H1 (cell line): ENCODE measurements around the gene FAM76B. TPM values are rescaled to one million over a fixed set of nuclear protein-coding genes. Genes with fewer than 3 reads are reported as not detected.

Experiments
- ASH2L ChIP-seq: fragments of 200-600, 300-600 bp; sonication (generic); IDR thresholded peaks from one replicate; pipeline ENCODE4 v1.7.1; 2017; ENCODE audit warnings: low read length
- BACH1 ChIP-seq: IDR thresholded peaks from 2 replicates; pipeline ENCODE4 v1.6.1; 2012; ENCODE audit warnings: low read length, improper control_type of control experiment
- CBX5 ChIP-seq: fragments of 300-800, 300-1000 bp; sonication (generic); IDR thresholded peaks from 2 replicates; pipeline ENCODE4 v1.7.1; 2016; ENCODE audit warnings: antibody characterized with exemption, low read length, low read depth
- CBX8 ChIP-seq: fragments of 300-800, 300-1000 bp; sonication (generic); IDR thresholded peaks from 2 replicates; pipeline ENCODE4 v1.7.1; 2016; ENCODE audit warnings: low read depth, low read length, borderline replicate concordance
- CHD1 ChIP-seq: IDR thresholded peaks from 2 replicates; pipeline ENCODE4 v1.6.1; 2012; ENCODE audit warnings: low read depth, low read length, improper control_type of control experiment
- CHD2 ChIP-seq: IDR thresholded peaks from 2 replicates; pipeline ENCODE4 v1.6.1; 2012; ENCODE audit warnings: low read length, improper control_type of control experiment
- CREB1 ChIP-seq: IDR thresholded peaks from 2 replicates; pipeline ENCODE4 v1.6.1; 2012; ENCODE audit warnings: inconsistent platforms
- JUN ChIP-seq: IDR thresholded peaks from 2 replicates; pipeline ENCODE4 v1.6.1; 2011; ENCODE audit warnings: low read depth, mild to moderate bottlenecking, improper control_type of control experiment, low read length
- JUND ChIP-seq: IDR thresholded peaks from 2 replicates; pipeline ENCODE4 v1.6.1; 2011; ENCODE audit warnings: mild to moderate bottlenecking, improper control_type of control experiment, low read length
- KDM4A ChIP-seq: IDR thresholded peaks from one replicate; pipeline ENCODE4 v1.7.1; 2012; ENCODE audit warnings: low read depth, mild to moderate bottlenecking, moderate library complexity, low read length, inconsistent platforms; ENCODE audit not compliant: severe bottlenecking
- KDM5A ChIP-seq: fragments of 200-600 bp; IDR thresholded peaks from 2 replicates; pipeline ENCODE4 v1.7.1; 2012; ENCODE audit warnings: mild to moderate bottlenecking, low read length, inconsistent platforms, mixed read lengths
- NANOG ChIP-seq: IDR thresholded peaks from 2 replicates; pipeline ENCODE4 v1.6.1; 2011; ENCODE audit warnings: low read length, low read depth, mild to moderate bottlenecking, inconsistent platforms; ENCODE audit not compliant: insufficient read depth, poor library complexity, severe bottlenecking
- POLR2AphosphoS5 ChIP-seq: IDR thresholded peaks from 2 replicates; pipeline ENCODE4 v1.6.1; 2011; ENCODE audit warnings: low read depth, low read length
- RBBP5 ChIP-seq: IDR thresholded peaks from 2 replicates; pipeline ENCODE4 v1.7.1; 2012; ENCODE audit warnings: low read depth, mild to moderate bottlenecking, inconsistent platforms, low read length, moderate library complexity, borderline replicate concordance
- RFX5 ChIP-seq: IDR thresholded peaks from 2 replicates; pipeline ENCODE4 v1.6.1; 2011; ENCODE audit warnings: low read depth, low read length, improper control_type of control experiment, borderline replicate concordance
- RXRA ChIP-seq: IDR thresholded peaks from 2 replicates; pipeline ENCODE4 v1.6.1; 2011; ENCODE audit warnings: low read depth, mild to moderate bottlenecking, low read length, moderate library complexity; ENCODE audit not compliant: insufficient read depth
- SIRT6 ChIP-seq: IDR thresholded peaks from one replicate; pipeline ENCODE4 v1.7.1; 2012; ENCODE audit warnings: low read length, inconsistent platforms
- SRF ChIP-seq: IDR thresholded peaks from 2 replicates; pipeline ENCODE4 v1.6.1; 2011; ENCODE audit warnings: mild to moderate bottlenecking, low read depth, low read length, moderate library complexity
- TCF12 ChIP-seq: IDR thresholded peaks from 2 replicates; pipeline ENCODE4 v1.6.1; 2011; ENCODE audit warnings: low read depth, mild to moderate bottlenecking, low read length
- TEAD4 ChIP-seq: IDR thresholded peaks from 2 replicates; pipeline ENCODE4 v1.6.1; 2012; ENCODE audit warnings: low read depth, low read length, inconsistent platforms, mixed read lengths
- YY1 ChIP-seq: IDR thresholded peaks from 2 replicates; pipeline ENCODE4 v1.6.1; 2011; ENCODE audit warnings: low read depth, mild to moderate bottlenecking, low read length
- polyA plus RNA-seq, 7 experiments: library from polyadenylated mRNA; depleted of rRNA in 3 of 7; stranded (reverse) in 5 of 7; unstranded in 2 of 7; fragments of >200 nt in 5 of 7; fragments of 200-250 nt in 2 of 7; gene quantifications; 1 replicate in 5 of 7; 2 replicates in 1 of 7; 4 replicates in 1 of 7; pipeline versions ENCODE4 v1.2.1 to v1.2.3, GENCODE V29; 2011 to 2013; ENCODE audit warnings: missing spikeins in 2 of 7, mixed read lengths in 2 of 7
- total RNA-seq: library from RNA; stranded (reverse); fragmentation: NEBNext Ultra II Directional; extraction: Animal tissue kit (Norgen Biotek cat#: 25700); gene quantifications from 2 replicates; pipeline ENCODE4 v1.2.1, GENCODE V29; 2021
- TF ChIP-seq, protein P1 (sequence below): IDR thresholded peaks from 2 replicates; pipeline ENCODE4 v1.6.1; 2012; ENCODE audit warnings: low read length, inconsistent platforms
- TF ChIP-seq, protein P2 (sequence below): IDR thresholded peaks from 2 replicates; pipeline ENCODE4 v1.6.1; 2012; ENCODE audit warnings: inconsistent platforms
- TF ChIP-seq, protein P3 (sequence below): IDR thresholded peaks from 2 replicates; pipeline ENCODE4 v1.6.1; 2012; ENCODE audit warnings: inconsistent platforms

FAM76B gene
- total and polyA plus RNA-seq, 2 of the 8 experiments (the other 6 are each of a cell fraction or from before 2014, with no cell fraction given) = 11.0 to 22.3 TPM

DNA sequence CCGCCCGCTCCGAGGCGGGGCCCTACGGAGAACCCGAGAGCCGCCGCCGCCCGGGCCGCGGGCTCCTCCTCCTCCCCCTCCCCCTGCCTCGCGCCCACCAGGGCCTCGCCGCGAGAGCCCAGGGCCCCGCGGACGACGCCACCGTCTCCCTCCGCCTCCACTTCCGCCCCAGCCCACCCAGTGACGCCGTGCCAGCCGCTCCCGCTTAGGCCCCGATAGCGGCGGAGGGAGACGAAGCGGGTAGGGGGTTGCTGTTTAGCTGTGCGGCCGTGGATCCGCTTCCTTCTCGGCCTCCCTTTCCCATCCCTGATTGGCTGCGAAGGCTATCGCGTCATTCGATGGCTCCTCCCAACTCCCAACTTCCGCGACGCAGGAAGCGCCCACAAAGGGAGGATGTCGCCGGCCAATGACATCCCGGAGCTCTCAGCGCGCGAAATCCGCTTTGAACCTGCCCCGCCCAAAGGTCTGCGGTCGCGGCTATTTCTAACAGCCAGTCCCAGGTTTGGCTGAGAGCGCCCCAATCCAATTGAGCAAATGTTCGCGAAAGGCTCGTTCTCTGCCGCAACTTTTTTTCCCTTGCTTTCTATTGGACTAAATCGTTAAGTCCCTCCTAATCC is at the start of gene FAM76B (continued):
- TF ChIP-seq YY1 (peak; percentile 10; the same call in 1 of the 2 replicates), TCF12 (no peak), KDM5A (0 out of 2 replicates have a peak, but pooled peaks have one; percentile 14), CREB1 (peak; percentile 98), CHD2 (peak; percentile 78), JUN (no peak), CBX5 (no peak), RBBP5 (peak; percentile 40; the same call in 1 of the 2 replicates), POLR2AphosphoS5 (peak; percentile 97), CBX8 (no peak), SIRT6 (no peak), BACH1 (peak; percentile 72), KDM4A (peak; percentile 94), TEAD4 (no peak), SRF (peak; percentile 64), RFX5 (no peak), CHD1 (no peak), JUND (no peak), NANOG (no peak), RXRA (no peak), ASH2L (no peak)
- TF ChIP-seq, protein P1, sequence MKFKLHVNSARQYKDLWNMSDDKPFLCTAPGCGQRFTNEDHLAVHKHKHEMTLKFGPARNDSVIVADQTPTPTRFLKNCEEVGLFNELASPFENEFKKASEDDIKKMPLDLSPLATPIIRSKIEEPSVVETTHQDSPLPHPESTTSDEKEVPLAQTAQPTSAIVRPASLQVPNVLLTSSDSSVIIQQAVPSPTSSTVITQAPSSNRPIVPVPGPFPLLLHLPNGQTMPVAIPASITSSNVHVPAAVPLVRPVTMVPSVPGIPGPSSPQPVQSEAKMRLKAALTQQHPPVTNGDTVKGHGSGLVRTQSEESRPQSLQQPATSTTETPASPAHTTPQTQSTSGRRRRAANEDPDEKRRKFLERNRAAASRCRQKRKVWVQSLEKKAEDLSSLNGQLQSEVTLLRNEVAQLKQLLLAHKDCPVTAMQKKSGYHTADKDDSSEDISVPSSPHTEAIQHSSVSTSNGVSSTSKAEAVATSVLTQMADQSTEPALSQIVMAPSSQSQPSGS = 0 out of 2 replicates have a peak, but pooled peaks have one; percentile 61
- TF ChIP-seq, protein P2, sequence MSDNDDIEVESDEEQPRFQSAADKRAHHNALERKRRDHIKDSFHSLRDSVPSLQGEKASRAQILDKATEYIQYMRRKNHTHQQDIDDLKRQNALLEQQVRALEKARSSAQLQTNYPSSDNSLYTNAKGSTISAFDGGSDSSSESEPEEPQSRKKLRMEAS = peak; percentile 50; the same call in 1 of the 2 replicates
- TF ChIP-seq, protein P3, sequence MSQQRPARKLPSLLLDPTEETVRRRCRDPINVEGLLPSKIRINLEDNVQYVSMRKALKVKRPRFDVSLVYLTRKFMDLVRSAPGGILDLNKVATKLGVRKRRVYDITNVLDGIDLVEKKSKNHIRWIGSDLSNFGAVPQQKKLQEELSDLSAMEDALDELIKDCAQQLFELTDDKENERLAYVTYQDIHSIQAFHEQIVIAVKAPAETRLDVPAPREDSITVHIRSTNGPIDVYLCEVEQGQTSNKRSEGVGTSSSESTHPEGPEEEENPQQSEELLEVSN = no peak
